ENCODE measurements around the gene SLC26A5.
"Not testable (repeated sequence)": the region's sequence is repeated elsewhere in the genome, so short reads cannot be mapped to it uniquely, and the experiment has no call there.

The SLC26A5 gene

DNA sequence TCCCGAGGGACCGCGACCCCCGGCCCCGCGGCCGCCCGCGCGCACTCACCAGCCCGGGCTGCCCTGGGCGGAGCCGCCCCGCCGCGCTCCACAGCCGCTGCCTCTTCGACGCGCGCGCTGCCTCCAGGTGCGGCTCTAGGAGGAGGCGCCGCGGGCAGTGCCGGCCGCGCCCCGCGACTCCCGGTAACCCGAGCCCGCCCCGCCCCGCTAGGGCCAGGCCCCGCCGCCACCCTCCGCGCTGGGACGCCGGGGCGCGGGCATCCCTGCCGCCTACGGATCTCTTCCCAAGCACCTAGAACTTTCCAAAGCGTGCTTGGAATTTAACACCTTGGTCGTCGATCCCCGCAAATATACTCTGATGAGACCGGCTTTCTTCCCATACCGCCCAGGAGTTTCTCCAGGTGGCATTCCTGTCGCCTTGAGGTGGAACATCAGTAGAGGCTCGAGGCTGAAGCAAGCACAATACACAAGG, at the start of gene SLC26A5:
Gene SLC26A5 (minus strand): TSS at position 159 of the 472 bp plus-strand sequence. CDS start 24,693 bp downstream, outside the sequence.
- H4K20me1 ChIP-seq (ENCODE audit: insufficient read depth, low read length), result no peaks in the 10 kb centered on the region
- H3K27ac ChIP-seq (ENCODE audit: low read length), result no peak within 1 kb of the TSS
- no peak within 1 kb of the TSS for H3K9ac ChIP-seq (ENCODE audit: low read depth, low read length)
- ATAC-seq (ENCODE audit: insufficient read depth, low read depth) (no peak), DNase-seq (no peak)
- H3K9me3 ChIP-seq (ENCODE audit: insufficient read depth, low read length, severe bottlenecking), result no peaks in the 10 kb centered on the region
- H2AFZ ChIP-seq (ENCODE audit: low read depth, low read length), result no peak within 1 kb of the TSS
- no peaks in the 10 kb centered on the region for H3K4me1 ChIP-seq (ENCODE audit: insufficient read depth, low read length)
- peaks cover 11% of the 10 kb centered on the region for H3K27me3 ChIP-seq (ENCODE audit: insufficient read depth, low read length, poor library complexity)
- TF ChIP-seq CTCF (IDR thresholded peaks at IDR 0.05; ENCODE audit: borderline replicate concordance, extremely low read depth, low read length, poor library complexity, severe bottlenecking) (no peak), EZH2 (IDR thresholded peaks at IDR 0.05; ENCODE audit: borderline replicate concordance, low read depth, low read length, severe bottlenecking) (no peak)
- H3K4me3 ChIP-seq (ENCODE audit: low read depth in 1 of 2, low read length in 2 of 2), result no peak within 1 kb of the TSS
- no peak within 1 kb of the TSS for H3K4me2 ChIP-seq (ENCODE audit: insufficient read depth, low read length)
- no peaks in the 10 kb centered on the region for H3K36me3 ChIP-seq (ENCODE audit: insufficient read depth, low read length)
- H3K79me2 ChIP-seq (ENCODE audit: insufficient read depth, low read length), result no peaks in the 10 kb centered on the region

GRCh38 chr7:103487419-103487818, 41.4 kb upstream of the SLC26A5 start:
- ATAC-seq (ENCODE audit: insufficient read depth, low read depth), result no peak
- Histone ChIP-seq H3K79me2 (ENCODE audit: insufficient read depth, low read length) (no peaks in the 10 kb centered on the region), H3K27me3 (ENCODE audit: insufficient read depth, low read length, poor library complexity) (peaks cover 3% of the 10 kb centered on the region), H3K4me1 (ENCODE audit: insufficient read depth, low read length) (no peaks in the 10 kb centered on the region), H3K4me2 (ENCODE audit: insufficient read depth, low read length) (no peak overlapping the region), H4K20me1 (ENCODE audit: insufficient read depth, low read length) (no peaks in the 10 kb centered on the region), H3K9ac (ENCODE audit: low read depth, low read length) (no peak overlapping the region), H3K9me3 (ENCODE audit: insufficient read depth, low read length, severe bottlenecking) (no peaks in the 10 kb centered on the region), H3K4me3 (ENCODE audit: low read depth in 1 of 2, low read length in 2 of 2) (no peak overlapping the region), H3K27ac (ENCODE audit: low read length) (no peak overlapping the region), H3K36me3 (ENCODE audit: insufficient read depth, low read length) (no peaks in the 10 kb centered on the region), H2AFZ (ENCODE audit: low read depth, low read length) (no peak overlapping the region)
- TF ChIP-seq EZH2 (IDR thresholded peaks at IDR 0.05; ENCODE audit: borderline replicate concordance, low read depth, low read length, severe bottlenecking) (no peak), CTCF (IDR thresholded peaks at IDR 0.05; ENCODE audit: borderline replicate concordance, extremely low read depth, low read length, poor library complexity, severe bottlenecking) (no peak)
- DNase-seq, result no peak

GRCh38 chr7:103486873-103487272, 40.9 kb upstream of the SLC26A5 start:
- not testable (repeated sequence) for H3K4me2 ChIP-seq (ENCODE audit: insufficient read depth, low read length); H3K4me1 ChIP-seq (ENCODE audit: insufficient read depth, low read length); H3K27ac ChIP-seq (ENCODE audit: low read length); DNase-seq; H3K4me3 ChIP-seq (ENCODE audit: low read depth in 1 of 2, low read length in 2 of 2); H3K27me3 ChIP-seq (ENCODE audit: insufficient read depth, low read length, poor library complexity); H3K9ac ChIP-seq (ENCODE audit: low read depth, low read length); H4K20me1 ChIP-seq (ENCODE audit: insufficient read depth, low read length); H2AFZ ChIP-seq (ENCODE audit: low read depth, low read length); H3K79me2 ChIP-seq (ENCODE audit: insufficient read depth, low read length); H3K9me3 ChIP-seq (ENCODE audit: insufficient read depth, low read length, severe bottlenecking); ATAC-seq (ENCODE audit: insufficient read depth, low read depth); H3K36me3 ChIP-seq (ENCODE audit: insufficient read depth, low read length)

GRCh38 chr7:103480771-103481170, 34.8 kb upstream of the SLC26A5 start:
- H3K4me3 ChIP-seq (ENCODE audit: low read depth in 1 of 2, low read length in 2 of 2), result no peak overlapping the region
- no peak overlapping the region for H3K27ac ChIP-seq (ENCODE audit: low read length)
- H3K9me3 ChIP-seq (ENCODE audit: insufficient read depth, low read length, severe bottlenecking), result no peaks in the 10 kb centered on the region
- H4K20me1 ChIP-seq (ENCODE audit: insufficient read depth, low read length), result no peaks in the 10 kb centered on the region
- TF ChIP-seq CTCF (IDR thresholded peaks at IDR 0.05; ENCODE audit: borderline replicate concordance, extremely low read depth, low read length, poor library complexity, severe bottlenecking), result no peak
- TF ChIP-seq EZH2 (IDR thresholded peaks at IDR 0.05; ENCODE audit: borderline replicate concordance, low read depth, low read length, severe bottlenecking), result no peak
- DNase-seq (no peak), ATAC-seq (ENCODE audit: insufficient read depth, low read depth) (no peak)
- H2AFZ ChIP-seq (ENCODE audit: low read depth, low read length), result no peak overlapping the region
- no peaks in the 10 kb centered on the region for H3K4me1 ChIP-seq (ENCODE audit: insufficient read depth, low read length)
- peaks cover 7% of the 10 kb centered on the region for H3K27me3 ChIP-seq (ENCODE audit: insufficient read depth, low read length, poor library complexity)
- no peak overlapping the region for H3K9ac ChIP-seq (ENCODE audit: low read depth, low read length)
- H3K4me2 ChIP-seq (ENCODE audit: insufficient read depth, low read length), result no peak overlapping the region
- H3K79me2 ChIP-seq (ENCODE audit: insufficient read depth, low read length), result no peaks in the 10 kb centered on the region
- H3K36me3 ChIP-seq (ENCODE audit: insufficient read depth, low read length), result no peaks in the 10 kb centered on the region

Measured in DND-41 (cell line).